ENCODE results near the gene CXCL12.

Gene CXCL12

GRCh38 chr10:44399659-44400451 is 15.0 kb upstream of the CXCL12 start:
- Histone ChIP-seq H3K27ac (ENCODE audit: low read length) (no peak overlapping the region), H3K4me1 (ENCODE audit: low read length) (no peaks in the 10 kb centered on the region), H3K36me3 (replicated peaks; ENCODE audit: low read depth, low read length) (no peaks in the 10 kb centered on the region), H3K79me2 (ENCODE audit: low read length) (no peaks in the 10 kb centered on the region), H3K27me3 (ENCODE audit: low read depth, low read length) (peaks cover 14% of the 10 kb centered on the region), H3K4me2 (ENCODE audit: low read length) (no peak overlapping the region), H3K9ac (ENCODE audit: low read length) (no peak overlapping the region), H4K20me1 (ENCODE audit: insufficient read depth, low read length) (no peaks in the 10 kb centered on the region), H2AFZ (ENCODE audit: low read depth, low read length) (no peak overlapping the region), H3K4me3 (ENCODE audit: low read length) (no peak overlapping the region), H3K9me3 (ENCODE audit: insufficient read depth, low read length) (no peaks in the 10 kb centered on the region)
- TF ChIP-seq EZH2phosphoT487 (IDR thresholded peaks at IDR 0.05; ENCODE audit: low read depth), result no peak
- TF ChIP-seq, protein P1, sequence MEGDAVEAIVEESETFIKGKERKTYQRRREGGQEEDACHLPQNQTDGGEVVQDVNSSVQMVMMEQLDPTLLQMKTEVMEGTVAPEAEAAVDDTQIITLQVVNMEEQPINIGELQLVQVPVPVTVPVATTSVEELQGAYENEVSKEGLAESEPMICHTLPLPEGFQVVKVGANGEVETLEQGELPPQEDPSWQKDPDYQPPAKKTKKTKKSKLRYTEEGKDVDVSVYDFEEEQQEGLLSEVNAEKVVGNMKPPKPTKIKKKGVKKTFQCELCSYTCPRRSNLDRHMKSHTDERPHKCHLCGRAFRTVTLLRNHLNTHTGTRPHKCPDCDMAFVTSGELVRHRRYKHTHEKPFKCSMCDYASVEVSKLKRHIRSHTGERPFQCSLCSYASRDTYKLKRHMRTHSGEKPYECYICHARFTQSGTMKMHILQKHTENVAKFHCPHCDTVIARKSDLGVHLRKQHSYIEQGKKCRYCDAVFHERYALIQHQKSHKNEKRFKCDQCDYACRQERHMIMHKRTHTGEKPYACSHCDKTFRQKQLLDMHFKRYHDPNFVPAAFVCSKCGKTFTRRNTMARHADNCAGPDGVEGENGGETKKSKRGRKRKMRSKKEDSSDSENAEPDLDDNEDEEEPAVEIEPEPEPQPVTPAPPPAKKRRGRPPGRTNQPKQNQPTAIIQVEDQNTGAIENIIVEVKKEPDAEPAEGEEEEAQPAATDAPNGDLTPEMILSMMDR (IDR thresholded peaks at IDR 0.05; ENCODE audit: low read depth, low read length), result no peak

GRCh38 chr10:44398747-44399658 is 14.1 kb upstream of the CXCL12 start:
- Histone ChIP-seq H2AFZ (ENCODE audit: low read depth, low read length) (no peak overlapping the region), H3K4me1 (ENCODE audit: low read length) (no peaks in the 10 kb centered on the region), H3K27me3 (ENCODE audit: low read depth, low read length) (peaks cover 14% of the 10 kb centered on the region), H3K27ac (ENCODE audit: low read length) (no peak overlapping the region), H4K20me1 (ENCODE audit: insufficient read depth, low read length) (no peaks in the 10 kb centered on the region), H3K36me3 (replicated peaks; ENCODE audit: low read depth, low read length) (no peaks in the 10 kb centered on the region), H3K4me3 (ENCODE audit: low read length) (no peak overlapping the region), H3K9ac (ENCODE audit: low read length) (no peak overlapping the region), H3K9me3 (ENCODE audit: insufficient read depth, low read length) (no peaks in the 10 kb centered on the region), H3K4me2 (ENCODE audit: low read length) (no peak overlapping the region), H3K79me2 (ENCODE audit: low read length) (no peaks in the 10 kb centered on the region)
- no peak for TF ChIP-seq EZH2phosphoT487 (IDR thresholded peaks at IDR 0.05; ENCODE audit: low read depth)
- TF ChIP-seq, protein P1 (IDR thresholded peaks at IDR 0.05; ENCODE audit: low read depth, low read length), result no peak

- Histone ChIP-seq H3K27ac (ENCODE audit: low read length) (no peak overlapping the region), H4K20me1 (ENCODE audit: insufficient read depth, low read length) (no peaks in the 10 kb centered on the region), H3K4me3 (ENCODE audit: low read length) (no peak overlapping the region), H3K4me2 (ENCODE audit: low read length) (no peak overlapping the region), H3K9me3 (ENCODE audit: insufficient read depth, low read length) (no peaks in the 10 kb centered on the region), H3K27me3 (ENCODE audit: low read depth, low read length) (peaks cover 14% of the 10 kb centered on the region), H3K36me3 (replicated peaks; ENCODE audit: low read depth, low read length) (no peaks in the 10 kb centered on the region), H3K79me2 (ENCODE audit: low read length) (no peaks in the 10 kb centered on the region), H2AFZ (ENCODE audit: low read depth, low read length) (no peak overlapping the region), H3K9ac (ENCODE audit: low read length) (no peak overlapping the region), H3K4me1 (ENCODE audit: low read length) (no peaks in the 10 kb centered on the region)
- TF ChIP-seq, protein P1 (IDR thresholded peaks at IDR 0.05; ENCODE audit: low read depth, low read length), result no peak
- no peak for TF ChIP-seq EZH2phosphoT487 (IDR thresholded peaks at IDR 0.05; ENCODE audit: low read depth)
Measured at GRCh38 chr10:44398271-44398670, 13.4 kb upstream of the CXCL12 start.

Measured in OCI-LY3 (cell line).